GM23338 (cell line): ENCODE data around the gene SLCO4C1. TPM values are rescaled to one million over a fixed set of nuclear protein-coding genes. Genes with fewer than 3 reads are reported as not detected.

Experiments used
- ATAC-seq: fragments of 200-7000 bp; cut with Tn5 transposase; 3 replicates; pipeline ENCODE4 v1.9.1; 2020
- DNase-seq: peaks from one replicate; pipeline ENCODE4 v3.0.0-alpha.2; 2015; ENCODE audit warnings: low spot score
- H2AFZ ChIP-seq: fragments of 200-600 bp; sonication (generic); 2 replicates; pipeline ENCODE4 v1.8.0; 2016; ENCODE audit warnings: antibody characterized with exemption, mild to moderate bottlenecking, moderate library complexity
- H3F3A ChIP-seq: fragments of 200-600 bp; sonication (generic); replicated peaks from 2 replicates; pipeline ENCODE4 v1.8.0; 2017; ENCODE audit warnings: antibody characterized with exemption, mixed run types, low read depth
- H3K27ac ChIP-seq: fragments of 200-600 bp; sonication (generic); 2 replicates; pipeline ENCODE4 v1.6.1; 2016; ENCODE audit warnings: low read depth
- H3K27me3 ChIP-seq: fragments of 200-600 bp; sonication (generic); 2 replicates; pipeline ENCODE4 v1.8.0; 2016; ENCODE audit warnings: mild to moderate bottlenecking, mixed run types, moderate library complexity; ENCODE audit not compliant: insufficient read depth
- H3K36me3 ChIP-seq: fragments of 200-600 bp; sonication (generic); 2 replicates; pipeline ENCODE4 v1.8.0; 2016; ENCODE audit warnings: mild to moderate bottlenecking; ENCODE audit not compliant: insufficient read depth
- H3K4me1 ChIP-seq: fragments of 200-600 bp; sonication (generic); 2 replicates; pipeline ENCODE4 v1.8.0; 2016; ENCODE audit warnings: mild to moderate bottlenecking, moderate library complexity; ENCODE audit not compliant: insufficient read depth
- H3K4me2 ChIP-seq: fragments of 200-600 bp; sonication (generic); 2 replicates; pipeline ENCODE4 v1.7.1; 2017; ENCODE audit warnings: mixed run types
- H3K4me3 ChIP-seq: fragments of 200-600 bp; sonication (generic); 2 replicates; pipeline ENCODE4 v1.6.1; 2016; ENCODE audit warnings: mixed run types
- H3K79me2 ChIP-seq: fragments of 200-600 bp; sonication (generic); replicated peaks from 2 replicates; pipeline ENCODE4 v1.8.0; 2017; ENCODE audit warnings: mild to moderate bottlenecking; ENCODE audit not compliant: insufficient read depth
- H3K9me2 ChIP-seq: fragments of 200-600 bp; sonication (generic); 2 replicates; pipeline ENCODE4 v1.8.0; 2017; ENCODE audit not compliant: insufficient read depth
- H4K20me1 ChIP-seq: fragments of 200-600 bp; sonication (generic); replicated peaks from 2 replicates; pipeline ENCODE4 v1.8.0; 2017; ENCODE audit warnings: mild to moderate bottlenecking; ENCODE audit not compliant: insufficient read depth
- H3K27ac Mint-ChIP-seq: 2 replicates; pipeline ENCODE4 v1.8.0; 2020; ENCODE audit warnings: inconsistent platforms, mild to moderate bottlenecking, moderate library complexity, mixed read lengths
- H3K27me3 Mint-ChIP-seq: 3 replicates; pipeline ENCODE4 v1.8.0; 2022; ENCODE audit warnings: low read depth, mild to moderate bottlenecking, moderate library complexity, mixed read lengths, inconsistent platforms; ENCODE audit not compliant: insufficient read depth, poor library complexity
- H3K36me3 Mint-ChIP-seq: 3 replicates; pipeline ENCODE4 v1.8.0; 2021; ENCODE audit warnings: low read depth, mild to moderate bottlenecking, inconsistent platforms, moderate library complexity, mixed read lengths
- H3K4me1 Mint-ChIP-seq: 3 replicates; pipeline ENCODE4 v1.8.0; 2020; ENCODE audit warnings: mild to moderate bottlenecking, inconsistent platforms, mixed read lengths
- H3K4me3 Mint-ChIP-seq: 3 replicates; pipeline ENCODE4 v1.8.0; 2021; ENCODE audit warnings: moderate library complexity, mild to moderate bottlenecking, inconsistent platforms, mixed read lengths
- H3K9me3 Mint-ChIP-seq: 3 replicates; pipeline ENCODE4 v1.8.0; 2020; ENCODE audit warnings: moderate library complexity, mild to moderate bottlenecking, inconsistent platforms, mixed read lengths
- CREB1 ChIP-seq: fragments of 250-450 bp; sonication (Bioruptor Pico); IDR thresholded peaks from 2 replicates; pipeline ENCODE4 v1.5.0; 2020; ENCODE audit warnings: low read depth, mild to moderate bottlenecking, moderate library complexity
- CTCF ChIP-seq, 2 experiments: fragments of 200-600 bp in 1 of 2; sonication (generic) in 1 of 2; conservative IDR thresholded peaks; 2 replicates each; pipeline versions ENCODE4 v1.5.1 to v1.6.1; 2016 to 2017; ENCODE audit warnings: antibody characterized with exemption in 2 of 2, low read depth in 2 of 2, mild to moderate bottlenecking in 2 of 2, moderate library complexity in 1 of 2
- ETS1 ChIP-seq: IDR thresholded peaks from 2 replicates; pipeline ENCODE4 v1.6.1; 2016; ENCODE audit warnings: antibody characterized with exemption
- EZH2phosphoT487 ChIP-seq: fragments of 200-600 bp; sonication (generic); IDR thresholded peaks from one replicate; pipeline ENCODE4 v1.8.1; 2018; ENCODE audit warnings: antibody characterized with exemption; ENCODE audit not compliant: unreplicated experiment
- JUNB ChIP-seq: IDR thresholded peaks from one replicate; pipeline ENCODE4 v1.6.1; 2016; ENCODE audit warnings: antibody characterized with exemption; ENCODE audit not compliant: unreplicated experiment
- NANOG ChIP-seq: IDR thresholded peaks from 2 replicates; pipeline ENCODE4 v1.6.1; 2016; ENCODE audit warnings: antibody characterized with exemption, borderline replicate concordance
- STAT1 ChIP-seq: IDR thresholded peaks from one replicate; pipeline ENCODE4 v1.6.1; 2016; ENCODE audit warnings: antibody characterized with exemption; ENCODE audit not compliant: unreplicated experiment
- ZNF114 ChIP-seq: fragments of 250-450 bp; sonication (Bioruptor Pico); IDR thresholded peaks from 2 replicates; pipeline ENCODE4 v1.5.0; 2020; ENCODE audit warnings: mild to moderate bottlenecking, moderate library complexity
- ZNF331 ChIP-seq: fragments of 250-450 bp; sonication (Bioruptor Pico); IDR thresholded peaks from 2 replicates; pipeline ENCODE4 v1.5.0; 2020; ENCODE audit warnings: low read depth, mild to moderate bottlenecking, moderate library complexity
- polyA plus RNA-seq: library from polyadenylated mRNA; unstranded; fragments of >200 nt; fragmentation: Nextera tagmentation; extraction: Ambion mirVana; gene quantifications from 2 replicates; pipeline ENCODE4 v1.2.1, GENCODE V29; 2016
- total RNA-seq: library from RNA; depleted of rRNA; stranded (reverse); fragments of >200 nt; shearing (Covaris generic); gene quantifications from 2 replicates; pipeline ENCODE4 v1.2.3, GENCODE V29; 2014
- TF ChIP-seq, protein P1 (sequence below): fragments of 250-450 bp; sonication (Bioruptor Pico); IDR thresholded peaks from 2 replicates; pipeline ENCODE4 v1.5.0; 2020; ENCODE audit warnings: mild to moderate bottlenecking, moderate library complexity

The SLCO4C1 gene
- total and polyA plus RNA-seq, 2 experiments from 2014 or later = 2.4 to 6.7 TPM

DNA sequence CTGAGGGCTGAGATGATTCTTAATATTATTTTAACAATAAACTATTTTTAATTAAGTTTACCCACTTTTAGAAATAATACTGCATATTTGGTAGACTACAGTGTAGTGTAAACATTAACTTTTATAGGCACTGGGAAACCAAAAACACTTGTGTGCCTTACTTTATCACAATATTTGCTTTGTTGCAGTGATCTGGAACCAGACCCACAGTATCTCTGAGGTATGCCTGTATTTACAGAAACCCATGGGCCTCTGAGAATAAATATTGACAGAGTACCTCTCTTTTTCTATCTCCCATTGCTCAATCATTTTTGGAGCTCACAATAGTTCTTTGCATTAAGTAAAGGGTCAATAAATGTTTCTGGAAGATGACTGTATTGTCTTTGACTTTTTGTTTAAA lies 73.3 kb downstream of the SLCO4C1 start (continued):
- TF ChIP-seq, protein P1, sequence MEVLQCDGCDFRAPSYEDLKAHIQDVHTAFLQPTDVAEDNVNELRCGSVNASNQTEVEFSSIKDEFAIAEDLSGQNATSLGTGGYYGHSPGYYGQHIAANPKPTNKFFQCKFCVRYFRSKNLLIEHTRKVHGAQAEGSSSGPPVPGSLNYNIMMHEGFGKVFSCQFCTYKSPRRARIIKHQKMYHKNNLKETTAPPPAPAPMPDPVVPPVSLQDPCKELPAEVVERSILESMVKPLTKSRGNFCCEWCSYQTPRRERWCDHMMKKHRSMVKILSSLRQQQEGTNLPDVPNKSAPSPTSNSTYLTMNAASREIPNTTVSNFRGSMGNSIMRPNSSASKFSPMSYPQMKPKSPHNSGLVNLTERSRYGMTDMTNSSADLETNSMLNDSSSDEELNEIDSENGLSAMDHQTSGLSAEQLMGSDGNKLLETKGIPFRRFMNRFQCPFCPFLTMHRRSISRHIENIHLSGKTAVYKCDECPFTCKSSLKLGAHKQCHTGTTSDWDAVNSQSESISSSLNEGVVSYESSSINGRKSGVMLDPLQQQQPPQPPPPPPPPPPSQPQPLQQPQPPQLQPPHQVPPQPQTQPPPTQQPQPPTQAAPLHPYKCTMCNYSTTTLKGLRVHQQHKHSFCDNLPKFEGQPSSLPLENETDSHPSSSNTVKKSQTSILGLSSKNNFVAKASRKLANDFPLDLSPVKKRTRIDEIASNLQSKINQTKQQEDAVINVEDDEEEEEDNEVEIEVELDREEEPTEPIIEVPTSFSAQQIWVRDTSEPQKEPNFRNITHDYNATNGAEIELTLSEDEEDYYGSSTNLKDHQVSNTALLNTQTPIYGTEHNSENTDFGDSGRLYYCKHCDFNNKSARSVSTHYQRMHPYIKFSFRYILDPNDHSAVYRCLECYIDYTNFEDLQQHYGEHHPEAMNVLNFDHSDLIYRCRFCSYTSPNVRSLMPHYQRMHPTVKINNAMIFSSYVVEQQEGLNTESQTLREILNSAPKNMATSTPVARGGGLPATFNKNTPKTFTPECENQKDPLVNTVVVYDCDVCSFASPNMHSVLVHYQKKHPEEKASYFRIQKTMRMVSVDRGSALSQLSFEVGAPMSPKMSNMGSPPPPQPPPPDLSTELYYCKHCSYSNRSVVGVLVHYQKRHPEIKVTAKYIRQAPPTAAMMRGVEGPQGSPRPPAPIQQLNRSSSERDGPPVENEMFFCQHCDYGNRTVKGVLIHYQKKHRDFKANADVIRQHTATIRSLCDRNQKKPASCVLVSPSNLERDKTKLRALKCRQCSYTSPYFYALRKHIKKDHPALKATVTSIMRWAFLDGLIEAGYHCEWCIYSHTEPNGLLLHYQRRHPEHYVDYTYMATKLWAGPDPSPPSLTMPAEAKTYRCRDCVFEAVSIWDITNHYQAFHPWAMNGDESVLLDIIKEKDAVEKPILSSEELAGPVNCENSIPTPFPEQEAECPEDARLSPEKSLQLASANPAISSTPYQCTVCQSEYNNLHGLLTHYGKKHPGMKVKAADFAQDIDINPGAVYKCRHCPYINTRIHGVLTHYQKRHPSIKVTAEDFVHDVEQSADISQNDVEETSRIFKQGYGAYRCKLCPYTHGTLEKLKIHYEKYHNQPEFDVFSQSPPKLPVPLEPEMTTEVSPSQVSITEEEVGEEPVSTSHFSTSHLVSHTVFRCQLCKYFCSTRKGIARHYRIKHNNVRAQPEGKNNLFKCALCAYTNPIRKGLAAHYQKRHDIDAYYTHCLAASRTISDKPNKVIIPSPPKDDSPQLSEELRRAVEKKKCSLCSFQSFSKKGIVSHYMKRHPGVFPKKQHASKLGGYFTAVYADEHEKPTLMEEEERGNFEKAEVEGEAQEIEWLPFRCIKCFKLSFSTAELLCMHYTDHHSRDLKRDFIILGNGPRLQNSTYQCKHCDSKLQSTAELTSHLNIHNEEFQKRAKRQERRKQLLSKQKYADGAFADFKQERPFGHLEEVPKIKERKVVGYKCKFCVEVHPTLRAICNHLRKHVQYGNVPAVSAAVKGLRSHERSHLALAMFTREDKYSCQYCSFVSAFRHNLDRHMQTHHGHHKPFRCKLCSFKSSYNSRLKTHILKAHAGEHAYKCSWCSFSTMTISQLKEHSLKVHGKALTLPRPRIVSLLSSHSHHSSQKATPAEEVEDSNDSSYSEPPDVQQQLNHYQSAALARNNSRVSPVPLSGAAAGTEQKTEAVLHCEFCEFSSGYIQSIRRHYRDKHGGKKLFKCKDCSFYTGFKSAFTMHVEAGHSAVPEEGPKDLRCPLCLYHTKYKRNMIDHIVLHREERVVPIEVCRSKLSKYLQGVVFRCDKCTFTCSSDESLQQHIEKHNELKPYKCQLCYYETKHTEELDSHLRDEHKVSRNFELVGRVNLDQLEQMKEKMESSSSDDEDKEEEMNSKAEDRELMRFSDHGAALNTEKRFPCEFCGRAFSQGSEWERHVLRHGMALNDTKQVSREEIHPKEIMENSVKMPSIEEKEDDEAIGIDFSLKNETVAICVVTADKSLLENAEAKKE (CRISPR knock-in tag) = no peak
- TF ChIP-seq ETS1 (no peak), ZNF331 (no peak), NANOG (no peak), ZNF114 (CRISPR knock-in tag) (no peak), CTCF (conservative IDR thresholded peaks at IDR 0.05; ENCODE audit: low read depth in 2 of 2) (no peak)

- no peak overlapping the region for H3K27ac Mint-ChIP-seq
- Histone ChIP-seq H3K36me3 (no peaks in the 10 kb centered on the region), H3K79me2 (no peaks in the 10 kb centered on the region), H3K4me2 (no peak overlapping the region), H3K27ac (no peak overlapping the region), H3K9me2 (no peaks in the 10 kb centered on the region), H3K27me3 (peaks cover 13% of the 10 kb centered on the region; the same call in 1 of the 2 replicates), H3K4me3 (no peak overlapping the region), H3K4me1 (peaks cover 12% of the 10 kb centered on the region), H4K20me1 (no peaks in the 10 kb centered on the region), H3F3A (no peaks in the 10 kb centered on the region), H2AFZ (no peak overlapping the region)
- TF ChIP-seq STAT1 (no peak), ZNF331 (no peak), CREB1 (CRISPR knock-in tag) (no peak), ETS1 (no peak), EZH2phosphoT487 (no peak), NANOG (no peak), JUNB (no peak)
- DNase-seq (no peak), ATAC-seq (no peak)
- peaks cover 18% of the 10 kb centered on the region; the same call in 2 of the 3 replicates for H3K36me3 Mint-ChIP-seq
- H3K4me1 Mint-ChIP-seq = peaks cover 6% of the 10 kb centered on the region
- H3K4me3 Mint-ChIP-seq = no peak overlapping the region
- H3K27me3 Mint-ChIP-seq = no peaks in the 10 kb centered on the region
- peaks cover 21% of the 10 kb centered on the region for H3K9me3 Mint-ChIP-seq
These were observed 74.1 kb downstream of the SLCO4C1 start for GRCh38 chr5:102221949-102222348.
